Activated CD8-positive, alpha-beta memory T cell treated with anti-CD3 and anti-CD28 coated beads for 36 hours (primary cell): ENCODE measurements around the gene SPRED2. TPM values are rescaled to one million over a fixed set of nuclear protein-coding genes. Genes with fewer than 3 reads are reported as not detected.

Source experiments
- CTCF ChIA-PET: fragments of 350-600 bp; sonication (Branson Sonifier 250); formaldehyde crosslinking; loops from one replicate; lab custom pipeline; 2021; ENCODE audit warnings: antibody characterized with exemption; lab: Charles Lee
- POLR2A ChIA-PET: fragments of 350-600 bp; sonication (Branson Sonifier 250); formaldehyde crosslinking; loops from one replicate; lab custom pipeline; 2021; ENCODE audit warnings: antibody characterized with exemption; lab: Charles Lee
- total RNA-seq, 2 experiments: library from RNA; stranded (reverse); gene quantifications; one replicate each; pipeline ENCODE4 v1.2.3, GENCODE V29; 2021

The SPRED2 gene
- total RNA-seq, 2 experiments from 2014 or later = 4.7 to 4.9 TPM

- POLR2A ChIA-PET = no interaction called here
- CTCF ChIA-PET = interaction anchor here (0.6 kb wide), 1 partner anchor 1535 kb away, joined by 3 read pairs; no protein-coding TSS in a partner anchor
Observed at GRCh38 chr2:65395621-65396347, 36.6 kb downstream of the SPRED2 start.

GRCh38 chr2:65393743-65394422, 38.5 kb downstream of the SPRED2 start:
- POLR2A ChIA-PET = no interaction called here
- CTCF ChIA-PET = interaction anchor here (0.7 kb wide), 1 partner anchor 50 kb away, joined by 4 read pairs; no protein-coding TSS in a partner anchor

DNA sequence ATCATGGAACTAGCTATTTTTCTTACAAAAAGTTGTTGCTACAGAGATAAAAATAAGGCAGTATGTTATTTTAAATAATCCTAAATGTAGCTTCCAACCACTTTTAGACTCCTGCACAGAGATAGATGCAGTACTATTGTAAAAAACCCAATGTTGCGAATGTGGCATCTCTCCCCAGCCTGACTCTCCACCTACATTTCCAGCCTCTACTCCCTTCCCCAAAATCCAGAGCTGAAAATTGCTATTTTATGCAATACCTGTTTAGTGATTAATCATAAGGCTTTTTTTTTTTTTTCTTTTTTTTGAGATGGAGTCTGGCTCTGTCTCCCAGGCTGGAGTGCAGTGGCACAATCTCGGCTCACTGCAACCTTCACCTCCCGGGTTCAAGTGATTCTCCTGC, 39.4 kb downstream of the SPRED2 start:
- POLR2A ChIA-PET = no interaction called here

DNA sequence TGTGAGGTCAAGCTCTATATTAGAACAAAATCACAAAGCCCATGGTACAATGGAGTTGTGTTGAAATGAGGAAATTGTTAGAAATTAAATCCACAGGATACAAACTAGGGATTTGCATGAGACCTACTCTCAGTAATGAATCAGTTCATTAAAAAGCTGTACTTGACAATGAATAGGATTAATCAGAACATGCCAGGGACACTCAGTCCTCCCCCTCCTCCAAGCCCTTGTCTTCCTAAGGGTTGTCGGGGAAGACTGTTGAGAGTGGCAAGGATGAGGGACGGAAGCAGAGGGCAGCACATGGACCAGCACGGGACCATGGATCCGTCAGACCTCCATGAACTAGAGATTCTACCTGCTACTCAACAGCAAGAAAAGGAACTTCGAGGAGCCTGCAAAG, 39.8 kb downstream of the SPRED2 start:
- ChIA-PET POLR2A (no interaction called here), CTCF (no interaction called here)

More for the DNA sequence above, 39.4 kb downstream of the SPRED2 start:
- CTCF ChIA-PET = interaction anchor here (0.7 kb wide), 1 partner anchor 49 kb away, joined by 4 read pairs; no protein-coding TSS in a partner anchor

GRCh38 chr2:65390134-65390533, 42.3 kb downstream of the SPRED2 start:
- ChIA-PET CTCF (no interaction called here), POLR2A (no interaction called here)

DNA sequence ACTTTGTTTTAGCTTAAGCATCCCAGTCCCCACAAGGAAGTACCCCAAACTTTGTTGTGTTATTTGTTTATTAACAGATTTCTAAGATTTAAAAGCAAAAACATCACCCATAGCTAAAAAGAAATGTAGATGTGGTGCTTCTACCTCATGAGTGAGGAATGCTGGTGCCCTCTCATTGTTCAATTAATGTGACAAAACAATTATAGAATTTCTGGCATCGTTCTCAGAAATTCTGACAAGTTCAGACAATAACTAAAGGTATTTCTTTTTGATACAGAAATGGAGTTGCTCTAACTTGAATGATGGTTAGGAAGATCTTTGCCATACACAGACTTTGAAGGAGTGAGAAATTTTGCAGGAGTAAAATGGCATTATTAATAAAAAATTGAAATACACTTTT, 42.9 kb downstream of the SPRED2 start:
- CTCF ChIA-PET = no interaction called here
- POLR2A ChIA-PET = no interaction called here

DNA sequence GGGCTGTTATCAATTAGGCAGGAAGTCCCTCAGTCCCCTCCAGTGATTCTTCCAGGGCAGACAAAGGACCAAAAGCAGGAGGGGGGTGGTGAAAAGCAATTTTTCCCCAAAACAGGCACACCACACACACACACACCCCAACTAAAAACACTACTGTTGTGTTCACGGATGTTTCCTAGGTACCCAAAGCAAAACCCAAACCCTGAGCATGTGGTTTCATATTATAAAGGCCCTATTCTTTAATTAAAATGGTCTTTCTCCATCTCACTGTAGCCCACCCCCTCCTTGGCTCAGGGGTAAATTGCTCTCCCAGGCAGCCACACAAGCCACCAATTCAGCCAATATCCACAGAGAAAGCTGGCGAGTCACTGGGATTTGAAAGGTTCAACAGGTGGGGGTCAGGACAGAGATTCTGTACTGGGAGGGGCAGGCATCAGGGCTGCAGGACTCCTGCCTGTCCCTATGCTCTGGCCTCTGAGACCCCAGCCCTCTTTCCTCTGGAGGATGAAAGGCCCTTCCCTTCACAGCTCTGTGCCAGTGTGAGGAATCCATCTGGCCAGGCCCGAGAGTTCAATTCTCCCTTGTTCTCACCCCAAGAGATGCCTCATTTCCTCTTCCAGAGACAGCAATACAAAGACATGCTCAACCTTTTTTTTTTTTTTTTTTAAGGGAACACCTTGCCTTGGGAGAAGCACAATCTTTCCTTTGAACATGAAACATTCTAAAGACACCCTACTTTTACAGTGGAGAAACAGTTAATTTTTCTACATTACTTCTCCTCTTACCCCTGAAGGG, 43.6 kb downstream of the SPRED2 start:
- POLR2A ChIA-PET = no interaction called here
- CTCF ChIA-PET = no interaction called here

DNA sequence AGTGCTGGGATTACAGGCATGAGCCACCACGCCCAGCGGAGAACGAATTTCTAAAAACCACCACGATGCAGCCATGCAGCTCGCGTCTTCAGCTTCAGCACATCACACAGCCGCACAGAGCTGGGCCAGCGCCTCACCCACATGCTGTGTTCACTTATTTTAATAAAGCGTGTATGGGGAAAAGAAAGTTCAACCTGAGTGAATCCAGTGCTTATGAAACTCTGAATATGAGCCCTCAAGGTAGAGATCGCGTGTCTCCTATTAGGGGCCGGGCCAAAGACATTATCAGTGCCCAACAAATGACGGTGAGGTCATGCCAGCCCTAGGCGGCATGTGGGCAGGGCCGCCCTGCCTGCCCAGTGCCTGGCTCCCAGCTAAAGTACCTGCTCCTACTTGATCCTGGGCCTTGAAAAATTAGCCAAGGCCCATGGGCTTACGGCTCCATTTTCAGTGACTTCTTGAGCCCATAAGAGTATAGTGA, 44.3 kb downstream of the SPRED2 start:
- ChIA-PET POLR2A (no interaction called here), CTCF (no interaction called here)

GRCh38 chr2:65386989-65387388, 45.4 kb downstream of the SPRED2 start:
- ChIA-PET CTCF (no interaction called here), POLR2A (no interaction called here)

GRCh38 chr2:65386344-65386743, 46.1 kb downstream of the SPRED2 start:
- ChIA-PET POLR2A (interaction anchor here (0.6 kb wide), 1 partner anchor 13 kb away, joined by 5 read pairs; no protein-coding TSS in a partner anchor), CTCF (no interaction called here)

GRCh38 chr2:65383541-65384488, 48.6 kb downstream of the SPRED2 start:
- POLR2A ChIA-PET = interaction anchor here (1.2 kb wide), 2 partner anchors 13 to 47 kb away, joined by 3 to 7 read pairs; no protein-coding TSS in a partner anchor
- CTCF ChIA-PET = interaction anchor here (0.7 to 1.5 kb wide), 5 partner anchors 11 to 83 kb away, joined by 3 to 9 read pairs (median 4); no protein-coding TSS in a partner anchor

DNA sequence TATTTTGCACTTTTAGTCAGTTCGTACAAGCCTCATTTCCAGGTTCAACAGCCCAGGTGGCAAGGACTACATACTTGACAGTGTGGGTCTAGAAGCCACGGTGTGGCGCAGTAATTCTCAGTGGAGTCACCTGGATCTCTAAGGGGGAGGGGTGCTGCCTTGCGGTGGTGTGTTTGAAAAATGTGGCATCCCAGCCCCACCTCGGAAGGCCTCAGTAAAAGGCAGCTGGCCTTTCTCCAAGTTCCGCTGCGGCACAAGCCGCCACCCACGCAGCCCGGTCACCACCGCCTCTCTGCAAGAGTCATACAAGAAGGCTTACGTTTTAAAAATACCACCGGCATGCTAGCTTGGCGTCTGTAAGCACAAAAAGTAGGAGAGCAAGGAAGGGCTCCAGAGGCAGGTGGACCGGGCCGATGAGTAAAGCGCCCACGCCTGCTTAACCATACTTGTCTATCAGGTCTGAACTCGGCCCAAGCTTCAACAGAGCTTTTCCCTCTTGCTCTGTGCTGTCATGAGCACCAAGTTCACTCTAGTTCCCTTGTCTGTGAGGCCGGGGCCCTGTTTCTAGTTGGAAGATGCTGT, 49.5 kb downstream of the SPRED2 start:
- ChIA-PET CTCF (interaction anchor here (0.9 to 1.5 kb wide), 4 partner anchors 10 to 82 kb away, joined by 4 to 9 read pairs (median 4); no protein-coding TSS in a partner anchor), POLR2A (interaction anchor here (1.0 to 1.2 kb wide), 5 partner anchors 14 to 83 kb away, joined by 3 to 7 read pairs (median 3); no protein-coding TSS in a partner anchor)

- POLR2A ChIA-PET = interaction anchor here (1.0 kb wide), 3 partner anchors 55 to 82 kb away, joined by 3 read pairs; no protein-coding TSS in a partner anchor
Observed at GRCh38 chr2:65382323-65382722, 50.1 kb downstream of the SPRED2 start.

GRCh38 chr2:65381607-65382051, 50.8 kb downstream of the SPRED2 start:
- ChIA-PET POLR2A (no interaction called here), CTCF (no interaction called here)

More at GRCh38 chr2:65382323-65382722, 50.1 kb downstream of the SPRED2 start:
- CTCF ChIA-PET = interaction anchor here (1.3 to 1.5 kb wide), 2 partner anchors 55 to 62 kb away, joined by 4 to 9 read pairs; no protein-coding TSS in a partner anchor

DNA sequence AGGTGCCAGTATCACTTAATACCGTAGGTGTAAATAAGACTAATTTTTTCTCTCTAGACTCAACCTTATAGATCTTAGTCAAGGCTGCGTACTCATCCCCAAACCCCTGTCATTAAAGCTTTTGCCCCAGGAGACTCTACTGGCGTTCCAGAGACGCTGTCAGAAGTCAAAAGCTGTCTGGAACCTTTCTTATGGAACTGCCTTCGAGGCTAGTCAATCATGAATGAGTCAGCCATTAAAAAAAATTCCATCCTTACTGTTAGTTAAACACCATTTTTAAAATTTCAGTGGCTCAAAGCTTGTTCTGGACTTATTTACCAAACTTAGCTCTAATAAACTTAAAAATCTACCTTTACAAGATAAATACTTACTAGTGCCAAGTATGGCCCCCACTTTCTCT, 52.1 kb downstream of the SPRED2 start:
- CTCF ChIA-PET = no interaction called here
- POLR2A ChIA-PET = no interaction called here

DNA sequence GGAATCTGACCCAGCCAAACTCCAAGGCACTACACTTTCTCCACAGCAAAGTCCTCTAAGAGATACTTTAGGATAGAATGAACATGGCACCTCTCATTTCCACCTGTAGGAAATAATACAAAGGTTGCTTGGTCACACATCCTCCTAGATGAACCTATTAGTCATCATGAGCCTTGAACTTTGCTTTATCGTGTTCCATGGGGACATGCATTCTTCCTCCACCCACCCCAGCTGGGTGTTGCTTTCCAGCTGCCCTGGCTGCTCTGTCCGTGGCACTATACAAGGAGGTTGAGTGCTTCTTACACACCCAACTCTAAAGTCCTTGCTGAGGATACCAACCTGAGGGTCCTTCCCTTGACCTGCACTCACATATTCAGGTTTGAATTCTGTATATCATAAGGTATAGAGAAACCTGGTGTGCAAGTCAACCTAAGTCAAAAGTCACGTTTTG, 52.7 kb downstream of the SPRED2 start:
- CTCF ChIA-PET = no interaction called here
- POLR2A ChIA-PET = no interaction called here

DNA sequence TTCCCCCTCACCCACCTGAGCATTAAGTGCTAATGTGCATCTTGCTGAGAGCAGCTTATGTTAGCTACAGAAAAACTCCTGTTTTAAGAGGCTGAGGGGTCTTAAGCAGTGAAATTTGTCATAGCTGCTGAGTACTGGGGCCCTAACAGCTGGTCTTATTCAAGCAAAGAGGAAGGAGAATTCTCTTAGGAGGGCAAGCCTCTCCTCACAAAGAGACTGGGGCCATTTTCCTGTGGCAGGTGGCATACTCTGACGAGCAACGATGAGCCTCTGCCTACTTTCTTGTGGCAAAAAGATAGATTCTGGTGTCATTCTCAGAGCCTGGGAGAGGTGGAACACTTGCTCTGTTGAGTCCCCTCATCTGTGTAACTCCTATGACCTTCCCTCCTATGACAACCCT, 53.2 kb downstream of the SPRED2 start:
- POLR2A ChIA-PET = no interaction called here
- CTCF ChIA-PET = interaction anchor here (1.0 kb wide), 1 partner anchor 80 kb away, joined by 3 read pairs; no protein-coding TSS in a partner anchor
